Measurements from ENCODE around the gene PROSER3. TPM values are rescaled to one million over a fixed set of nuclear protein-coding genes. Genes with fewer than 3 reads are reported as not detected.

The PROSER3 gene
- total and polyA plus RNA-seq, 4 donors = 10.0 to 32.2 (median 12.1) TPM

- ATAC-seq (ENCODE audit: insufficient read depth, low FRiP score) = no peak
- no peak for TF ChIP-seq CTCF (IDR thresholded peaks at IDR 0.05; ENCODE audit: control extremely low read depth, extremely low read depth)
- Histone ChIP-seq H3K9me3 (ENCODE audit: control insufficient read depth in 4 of 4, insufficient read depth in 3 of 4, low read length in 3 of 4) (peaks cover 0 to 1% (median 0%) of the 10 kb centered on the region in 4 donors), H3K4me3 (no peak overlapping the region), H3K9ac (ENCODE audit: insufficient read depth in 1 of 2, low read length in 2 of 2) (peak overlapping the region in 1 of 2 donors; percentile 3), H3K36me3 (ENCODE audit: control insufficient read depth in 4 of 4, insufficient read depth in 4 of 4, low read length in 4 of 4) (peaks cover 9 to 41% (median 22%) of the 10 kb centered on the region in 4 donors), H3K4me1 (ENCODE audit: control insufficient read depth in 5 of 5, insufficient read depth in 5 of 5, low read length in 5 of 5) (peaks cover 0 to 23% (median 15%) of the 10 kb centered on the region in 5 donors), H3K27ac (ENCODE audit: low read depth in 1 of 2, low read length in 1 of 2) (no peak overlapping the region), H3K27me3 (ENCODE audit: control insufficient read depth in 3 of 3, insufficient read depth in 3 of 3, low read length in 2 of 3) (no peaks in the 10 kb centered on the region)
- 91 to 93% methylated on average over 28 to 32 of the region's 32 CpGs for WGBS, 2 donors
- DNase-seq = no peak
Measured at GRCh38 chr19:35719402-35720162, 38.4 kb upstream of the PROSER3 start.

DNA sequence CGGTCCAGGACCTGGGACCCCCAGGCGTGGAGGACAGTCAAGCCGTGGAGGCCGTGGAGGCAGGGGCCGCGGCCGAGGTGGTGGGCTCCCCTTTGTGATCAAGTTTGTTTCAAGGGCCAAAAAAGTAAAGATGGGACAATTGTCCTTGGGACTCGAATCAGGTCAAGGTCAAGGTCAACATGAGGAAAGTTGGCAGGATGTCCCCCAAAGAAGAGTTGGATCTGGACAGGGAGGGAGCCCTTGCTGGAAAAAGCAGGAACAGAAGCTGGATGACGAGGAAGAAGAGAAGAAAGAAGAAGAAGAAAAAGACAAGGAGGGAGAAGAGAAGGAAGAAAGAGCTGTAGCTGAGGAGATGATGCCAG, 37.8 kb upstream of the PROSER3 start:
- H3K27ac ChIP-seq (ENCODE audit: low read depth in 1 of 2, low read length in 1 of 2) = no peak overlapping the region
- ATAC-seq (ENCODE audit: insufficient read depth, low FRiP score) (no peak), DNase-seq (no peak)
- no peak overlapping the region for H3K4me3 ChIP-seq
- peaks cover 0 to 23% (median 15%) of the 10 kb centered on the region in 5 donors for H3K4me1 ChIP-seq (ENCODE audit: control insufficient read depth in 5 of 5, insufficient read depth in 5 of 5, low read length in 5 of 5)
- H3K36me3 ChIP-seq (ENCODE audit: control insufficient read depth in 4 of 4, insufficient read depth in 4 of 4, low read length in 4 of 4) = peaks cover 9 to 47% (median 25%) of the 10 kb centered on the region in 4 donors
- no peak overlapping the region for H3K9ac ChIP-seq (ENCODE audit: insufficient read depth in 1 of 2, low read length in 2 of 2)
- no peak for TF ChIP-seq CTCF (IDR thresholded peaks at IDR 0.05; ENCODE audit: control extremely low read depth, extremely low read depth)
- WGBS, 2 donors = 93% methylated on average over 9 of the region's 9 CpGs
- H3K27me3 ChIP-seq (ENCODE audit: control insufficient read depth in 3 of 3, insufficient read depth in 3 of 3, low read length in 2 of 3) = no peaks in the 10 kb centered on the region
- peaks cover 0 to 1% (median 0%) of the 10 kb centered on the region in 4 donors for H3K9me3 ChIP-seq (ENCODE audit: control insufficient read depth in 4 of 4, insufficient read depth in 3 of 4, low read length in 3 of 4)

- H3K4me1 ChIP-seq (ENCODE audit: control insufficient read depth in 5 of 5, insufficient read depth in 5 of 5, low read length in 5 of 5) = peaks cover 0 to 20% (median 14%) of the 10 kb centered on the region in 5 donors
- H3K9ac ChIP-seq (ENCODE audit: insufficient read depth in 1 of 2, low read length in 2 of 2) = no peak overlapping the region
- H3K4me3 ChIP-seq = no peak overlapping the region
- no peaks in the 10 kb centered on the region for H3K27me3 ChIP-seq (ENCODE audit: control insufficient read depth in 3 of 3, insufficient read depth in 3 of 3, low read length in 2 of 3)
- WGBS, 2 donors = 90 to 96% methylated on average over 16 to 17 of the region's 17 CpGs
- no peak overlapping the region for H3K27ac ChIP-seq (ENCODE audit: low read depth in 1 of 2, low read length in 1 of 2)
- peaks cover 0 to 1% (median 0%) of the 10 kb centered on the region in 4 donors for H3K9me3 ChIP-seq (ENCODE audit: control insufficient read depth in 4 of 4, insufficient read depth in 3 of 4, low read length in 3 of 4)
- H3K36me3 ChIP-seq (ENCODE audit: control insufficient read depth in 4 of 4, insufficient read depth in 4 of 4, low read length in 4 of 4) = peaks cover 9 to 52% (median 27%) of the 10 kb centered on the region in 4 donors
- ATAC-seq (ENCODE audit: insufficient read depth, low FRiP score) (no peak), DNase-seq (no peak)
- no peak for TF ChIP-seq CTCF (IDR thresholded peaks at IDR 0.05; ENCODE audit: control extremely low read depth, extremely low read depth)
Measured at GRCh38 chr19:35720648-35721047, 37.3 kb upstream of the PROSER3 start.
